GM18519 (cell line): ENCODE measurements around the gene SMG6.

Experiments
- ATAC-seq: cut with Tn5 transposase; IDR thresholded peaks from one replicate; pipeline ENCODE4 v1.9.1; 2021; ENCODE audit warnings: mild to moderate bottlenecking, moderate library complexity; ENCODE audit not compliant: unreplicated experiment, low FRiP score

SMG6 gene

GRCh38 chr17:2067048-2067561 is 236.5 kb downstream of the SMG6 start:
- no peak for ATAC-seq

GRCh38 chr17:2065949-2066400 is 237.6 kb downstream of the SMG6 start:
- ATAC-seq = no peak

GRCh38 chr17:2064980-2065785 is 238.4 kb downstream of the SMG6 start:
- ATAC-seq = no peak

- ATAC-seq = no peak
These were observed 239.0 kb downstream of the SMG6 start for GRCh38 chr17:2064520-2064971.

GRCh38 chr17:2064147-2064489 is 239.5 kb downstream of the SMG6 start:
- no peak for ATAC-seq

GRCh38 chr17:2063261-2064146 is 240.1 kb downstream of the SMG6 start:
- ATAC-seq = no peak

GRCh38 chr17:2062571-2063183 is 240.9 kb downstream of the SMG6 start:
- ATAC-seq = no peak

GRCh38 chr17:2061441-2061958 is 242.1 kb downstream of the SMG6 start:
- ATAC-seq = no peak

GRCh38 chr17:2060681-2061440 is 242.7 kb downstream of the SMG6 start:
- no peak for ATAC-seq

GRCh38 chr17:2060385-2060658 is 243.3 kb downstream of the SMG6 start:
- no peak for ATAC-seq

GRCh38 chr17:2059547-2060384 is 243.8 kb downstream of the SMG6 start:
- ATAC-seq = no peak

- ATAC-seq = no peak
These were observed 244.7 kb downstream of the SMG6 start for GRCh38 chr17:2058586-2059546.

- no peak for ATAC-seq
These were observed 245.6 kb downstream of the SMG6 start for GRCh38 chr17:2057760-2058585.

- no peak for ATAC-seq
These were observed 246.3 kb downstream of the SMG6 start for GRCh38 chr17:2057175-2057759.

GRCh38 chr17:2056206-2057174 is 247.1 kb downstream of the SMG6 start:
- no peak for ATAC-seq
